ENCODE data around the gene CCDC66. TPM values are rescaled to one million over a fixed set of nuclear protein-coding genes. Genes with fewer than 3 reads are reported as not detected.

The CCDC66 gene
- polyA plus RNA-seq, 12 donors = 11.9 to 53.1 (median 24.3) TPM; not detected in 1

DNA sequence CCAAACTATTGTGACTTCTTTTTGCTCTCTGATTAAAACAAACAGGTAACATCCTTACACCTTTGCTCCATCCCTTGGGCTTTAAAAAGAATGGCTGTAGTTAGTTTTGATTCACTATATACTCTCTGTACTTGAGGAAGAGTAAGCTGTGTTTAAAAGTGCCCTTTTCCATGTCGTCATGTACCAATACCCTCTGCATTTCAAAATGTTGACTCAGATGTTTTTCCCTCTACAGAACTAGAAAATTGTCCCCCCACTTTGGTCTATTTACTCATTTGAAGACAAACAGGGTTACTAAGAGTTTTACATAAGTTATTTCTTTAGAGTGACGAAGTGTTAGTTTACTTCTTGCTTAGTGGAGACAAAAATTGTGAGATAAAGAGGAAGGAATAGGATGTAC, 63.4 kb downstream of the CCDC66 start:
- DNase-seq = no peak

DNA sequence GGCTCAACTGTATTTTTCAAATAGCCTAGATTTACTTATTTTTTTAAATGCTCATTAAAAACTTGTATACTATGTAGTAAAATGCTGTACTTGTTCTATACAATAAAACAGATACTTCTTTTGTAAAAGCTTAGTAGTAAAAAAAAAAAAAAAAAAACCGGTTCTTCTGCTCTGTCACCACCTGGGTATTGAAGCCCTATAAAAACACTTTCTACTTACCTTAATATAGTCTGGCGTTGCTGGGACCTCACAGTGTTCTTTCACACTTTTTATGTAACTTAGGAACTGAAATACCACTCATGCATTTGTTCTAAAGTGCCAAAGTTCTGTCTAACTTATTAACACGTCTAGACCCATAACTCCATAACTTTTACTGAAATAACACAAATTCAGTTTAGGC, 64.7 kb downstream of the CCDC66 start:
- no peak for DNase-seq

DNA sequence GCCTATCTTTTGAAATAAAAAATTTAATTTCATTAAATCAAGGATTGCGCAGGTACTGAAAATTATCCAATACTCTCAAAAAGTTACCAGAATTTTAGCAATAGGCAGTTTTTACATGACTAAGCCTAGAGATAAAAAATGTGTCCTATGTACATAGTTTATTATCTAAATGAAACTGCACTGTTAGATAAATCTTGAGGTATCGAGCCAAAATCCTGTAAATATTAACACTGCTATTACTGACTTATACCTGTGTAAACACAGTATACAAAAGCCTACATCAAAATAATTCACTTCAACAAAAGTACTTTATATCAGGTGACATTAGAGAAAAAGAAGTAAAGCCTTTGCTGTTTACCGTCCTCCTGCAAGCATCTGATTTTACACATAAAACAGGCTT, 65.4 kb downstream of the CCDC66 start:
- no peak for DNase-seq

DNA sequence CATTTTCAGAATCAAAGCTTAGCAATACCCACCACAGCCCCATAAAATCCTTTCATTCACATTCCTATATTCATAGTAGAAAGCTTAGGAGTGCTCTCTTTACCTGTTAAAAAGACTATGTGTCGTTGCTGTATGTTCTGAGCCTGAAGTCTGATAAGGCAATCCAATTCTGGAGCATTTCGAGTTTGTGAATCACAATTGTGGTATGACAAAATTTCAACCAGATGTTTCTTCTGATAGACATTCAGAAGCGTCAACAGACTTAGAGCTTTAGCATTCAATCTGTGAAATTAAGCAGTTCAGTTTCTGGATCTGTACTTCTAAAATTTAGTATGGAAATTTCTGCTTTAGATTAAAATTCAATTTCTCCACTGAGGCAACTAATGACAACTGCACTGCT, 67.8 kb downstream of the CCDC66 start:
- peak; percentile 6 for DNase-seq

DNA sequence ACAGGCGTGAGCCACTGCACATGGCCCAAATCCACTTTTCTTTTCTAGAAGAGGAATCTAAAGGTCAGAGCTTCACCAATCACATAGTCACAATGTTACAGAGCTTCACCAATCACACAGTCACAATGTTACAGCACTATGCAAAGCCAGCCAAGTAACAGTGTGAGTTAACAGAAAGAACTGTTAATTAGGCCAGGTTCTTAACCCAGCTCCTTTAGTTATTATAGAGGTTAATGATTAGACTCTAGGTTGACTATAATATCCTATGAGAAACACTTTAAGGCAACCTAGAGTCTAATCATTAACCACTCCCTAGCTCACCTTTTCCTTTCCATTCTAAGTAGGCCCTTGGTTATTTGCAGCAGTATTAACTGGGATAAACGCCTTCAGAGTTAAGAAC, 72.1 kb downstream of the CCDC66 start:
- no peak for DNase-seq

DNA sequence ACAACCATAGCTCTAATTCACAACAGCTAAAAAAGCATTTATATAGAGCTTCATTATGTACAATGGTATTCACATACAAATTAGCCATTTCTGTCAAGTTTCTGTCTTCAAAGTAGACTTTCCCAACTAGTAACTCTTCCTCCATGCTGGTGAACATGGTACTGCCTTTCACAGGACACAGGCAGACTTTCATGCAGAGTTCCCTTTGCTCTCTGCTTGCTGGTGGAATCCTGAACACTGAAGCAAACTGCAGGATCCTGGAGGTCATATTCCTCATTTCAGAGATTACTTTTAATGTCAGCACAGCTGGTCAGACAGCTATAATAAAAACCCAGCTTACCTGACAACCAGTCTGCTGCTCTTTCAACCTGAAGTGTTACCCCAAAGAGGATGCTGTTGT, 72.5 kb downstream of the CCDC66 start:
- DNase-seq = no peak

DNA sequence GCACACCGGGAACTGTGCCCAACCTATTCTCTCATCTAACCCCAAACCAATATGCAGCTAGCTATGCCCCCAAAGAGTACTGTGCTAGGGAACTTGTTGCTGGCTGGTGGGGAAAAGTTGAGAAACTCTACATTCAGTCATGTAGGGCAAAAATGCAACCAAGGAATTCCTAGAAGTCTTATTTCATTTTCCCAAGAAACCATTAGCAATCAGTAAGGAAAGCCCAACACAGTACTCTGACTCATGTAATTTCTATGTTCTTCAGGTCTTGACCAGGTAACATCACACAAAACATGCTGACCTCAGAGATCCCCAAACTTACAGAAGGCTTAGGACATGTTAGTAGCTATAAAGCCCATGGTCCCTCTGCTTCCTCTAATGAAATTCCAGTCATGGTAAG, 74.0 kb downstream of the CCDC66 start:
- DNase-seq = no peak

DNA sequence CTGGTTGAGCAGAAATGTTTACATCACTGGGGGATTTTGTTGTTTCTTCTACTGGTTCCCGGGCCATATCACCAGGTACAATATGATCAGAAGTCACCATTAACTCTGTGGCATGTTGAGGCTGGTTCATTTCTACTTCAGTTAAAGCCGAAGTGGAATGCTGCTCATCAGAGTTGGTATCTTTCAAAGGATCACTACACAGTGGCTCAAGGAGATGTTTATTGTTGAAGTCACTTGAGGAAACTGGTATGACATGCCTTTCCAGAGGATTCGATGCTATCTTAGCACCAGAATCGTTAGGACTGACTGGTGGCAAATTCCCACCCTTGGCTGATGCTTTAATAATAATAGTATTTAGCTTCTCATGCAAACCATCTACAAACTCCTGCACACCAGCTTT, 76.2 kb downstream of the CCDC66 start:
- DNase-seq = no peak

DNA sequence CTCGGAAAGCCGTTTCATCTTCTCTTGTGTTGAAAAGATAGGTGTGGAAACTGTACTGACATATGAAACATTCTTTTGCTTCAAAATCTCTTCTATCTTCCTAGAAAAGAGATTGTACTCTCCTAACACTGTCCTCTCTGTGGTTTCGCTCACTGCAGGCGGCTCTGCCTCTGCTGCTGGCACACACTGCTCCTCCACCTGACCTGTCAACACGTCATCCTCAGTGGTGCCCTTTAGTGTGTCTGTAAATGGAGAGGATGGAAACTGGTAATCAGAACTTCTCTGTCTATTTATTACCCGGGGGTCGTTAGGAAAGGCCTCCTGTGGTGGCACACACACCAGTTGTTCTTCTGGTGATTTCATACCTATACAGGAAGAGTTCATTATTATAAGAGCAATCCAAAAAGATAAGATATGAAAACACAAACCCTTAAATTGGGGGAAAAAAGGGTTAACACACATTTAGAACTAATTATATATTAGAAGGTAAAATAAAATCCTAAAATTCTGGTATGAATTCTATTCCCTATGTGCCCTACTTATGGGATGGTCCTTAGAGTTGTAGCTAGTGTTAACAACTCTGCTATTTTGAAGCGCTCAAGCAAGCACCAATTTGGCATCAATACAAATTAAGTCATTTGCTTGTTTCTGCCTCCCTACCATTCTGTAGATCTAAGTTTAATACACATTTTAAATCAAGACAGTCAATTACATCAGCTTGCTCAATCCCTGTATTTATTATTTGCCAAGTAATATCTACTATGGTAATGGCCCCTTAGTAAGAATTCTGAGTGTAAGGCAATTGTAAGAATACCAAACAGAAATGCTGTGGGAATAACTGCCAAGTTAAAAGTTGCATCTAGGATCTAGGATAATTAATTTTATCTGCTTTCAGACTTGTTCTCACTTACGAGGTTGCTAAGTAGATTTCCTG, 76.9 kb downstream of the CCDC66 start:
- DNase-seq = no peak

DNA sequence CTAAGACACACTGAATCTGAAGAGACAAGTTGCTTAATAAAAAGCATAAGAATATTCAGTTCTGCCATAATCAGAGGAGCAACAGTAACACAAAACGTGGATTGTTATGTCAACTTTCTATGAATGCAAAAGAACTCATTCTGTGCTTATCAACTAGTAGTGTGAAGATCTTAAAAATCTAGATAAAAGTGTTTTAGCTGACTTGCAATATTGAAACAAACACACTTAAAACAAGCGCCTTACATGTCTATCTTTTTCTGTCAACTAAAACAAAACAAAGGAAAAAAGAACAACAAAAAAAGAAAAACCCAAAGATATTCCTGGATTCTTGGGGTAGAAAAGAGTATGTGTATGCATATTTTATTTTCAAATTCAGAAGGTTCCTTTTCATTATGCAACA, 88.4 kb downstream of the CCDC66 start:
- no peak for DNase-seq

DNA sequence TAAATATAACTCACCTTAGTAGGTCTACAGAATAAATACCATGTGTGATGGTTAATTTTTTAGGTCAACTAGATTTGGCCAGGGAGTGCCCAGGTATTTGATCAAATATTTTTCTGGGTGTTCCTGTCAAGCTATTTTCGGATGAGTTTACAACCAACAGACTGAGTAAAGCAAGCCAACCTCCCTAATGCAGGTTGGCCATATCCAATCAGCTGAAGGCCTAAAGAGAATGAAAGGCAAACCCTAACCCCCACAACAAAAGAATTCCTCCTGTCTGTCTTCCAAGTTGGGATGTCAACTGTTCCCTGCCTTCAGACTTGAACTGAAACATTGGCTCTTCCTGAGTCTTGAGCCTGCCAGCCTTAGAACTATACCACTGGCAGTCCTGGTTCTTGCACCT, 97.5 kb downstream of the CCDC66 start:
- no peak for DNase-seq

DNA sequence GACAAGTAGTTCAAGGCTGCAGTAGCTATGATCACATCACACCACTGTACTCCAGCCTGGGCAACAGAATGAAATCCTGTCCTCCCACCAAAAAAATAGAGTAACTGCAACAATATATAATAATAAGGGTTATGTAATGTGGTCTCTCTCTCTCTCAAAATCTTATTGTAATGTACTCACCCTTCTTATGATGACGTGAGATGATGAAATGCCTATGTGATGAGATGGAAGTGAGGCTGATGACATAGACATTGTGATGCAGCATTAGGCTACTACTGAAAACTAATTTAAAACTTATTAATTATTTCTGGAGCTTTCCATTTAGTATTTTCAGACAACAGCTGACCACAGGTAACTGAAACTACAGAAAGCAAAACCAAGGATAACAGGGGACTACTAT, 98.7 kb downstream of the CCDC66 start:
- no peak for DNase-seq

DNA sequence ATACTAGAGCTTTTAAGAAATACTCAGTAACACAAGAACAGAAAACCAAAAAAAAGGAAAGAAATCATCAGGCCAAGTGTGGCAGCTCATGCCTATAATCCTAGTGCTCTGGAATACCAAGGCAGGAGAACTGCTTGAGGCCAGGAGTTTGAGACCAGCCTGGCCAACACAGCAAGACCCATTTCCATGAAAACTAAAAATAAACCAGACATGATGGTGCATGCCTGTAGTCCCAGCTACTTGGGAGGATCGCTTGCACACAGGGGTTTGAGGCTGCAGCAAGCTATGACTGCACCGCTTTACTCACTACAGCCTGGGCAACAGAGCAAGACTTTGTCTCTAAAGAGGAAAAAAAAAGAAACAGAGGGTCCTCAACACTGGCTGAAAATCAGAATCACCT, 107.8 kb downstream of the CCDC66 start:
- no peak for DNase-seq

DNA sequence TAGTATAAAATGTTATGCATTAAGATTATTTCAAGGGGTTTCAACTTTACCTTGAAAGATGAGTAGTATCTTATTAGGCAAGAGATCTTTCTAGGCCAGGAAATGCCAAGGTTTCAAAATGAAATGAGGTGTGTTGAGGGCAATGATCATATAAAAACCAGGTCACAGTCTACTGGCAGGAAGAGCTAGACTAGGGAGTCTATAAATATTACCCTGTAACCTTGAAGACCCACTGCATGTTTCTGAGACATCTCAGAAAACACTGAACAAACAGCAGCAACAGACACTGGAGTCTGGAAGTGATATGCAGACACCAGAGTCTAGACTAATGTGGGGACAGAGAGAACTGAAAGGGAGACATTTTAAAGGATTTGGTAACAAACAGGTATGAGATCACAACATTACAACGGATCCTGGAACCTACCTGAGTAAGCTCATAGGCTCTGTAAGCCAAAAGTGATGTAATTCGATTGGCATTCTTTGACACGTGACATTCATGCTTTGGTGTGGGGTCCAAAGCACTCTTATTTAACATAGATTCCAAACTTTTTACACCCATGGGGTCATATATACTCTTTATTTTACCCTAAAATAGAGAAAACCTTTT, 111.1 kb downstream of the CCDC66 start:
- no peak for DNase-seq

Other genes with a start within 250 kb of the CCDC66 start
- 1 to 10 TPM in 9 of 12 donors, under 1 TPM in 1, not detected in 2; 0.87 to 3.0 (median 1.8) TPM for gene ERC2, start 88.7 kb upstream of the CCDC66 start, polyA plus RNA-seq (ENCODE audit: insufficient read length in 12 of 12)
- gene TASOR, start 126.1 kb downstream of the CCDC66 start, polyA plus RNA-seq (ENCODE audit: insufficient read length in 12 of 12) = 10 to 100 TPM in 11 of 12 donors, not detected in 1; 36.4 to 56.8 (median 42.8) TPM
- gene ARHGEF3, start 244.8 kb downstream of the CCDC66 start, polyA plus RNA-seq (ENCODE audit: insufficient read length in 12 of 12) = 10 to 100 TPM in 11 of 12 donors, not detected in 1; 26.3 to 43.9 (median 31.5) TPM

Data from muscle of arm (tissue), 12 donors.